T-helper 1 cell treated with Interleukin-12 subunit alpha and Interleukin-12 subunit beta and Interleukin-4 antibody, amounts not matched to agents 30 μg/mL and 1 μg/mL, for 36 hours (primary cell): ENCODE data around the gene FHOD3.

Experiments used
- H3K27ac Mint-ChIP-seq: one replicate; pipeline ENCODE4 v1.8.0; 2021; ENCODE audit warnings: mild to moderate bottlenecking, mixed read lengths
- H3K27me3 Mint-ChIP-seq: one replicate; pipeline ENCODE4 v1.8.0; 2021; ENCODE audit warnings: low read depth, mixed read lengths
- H3K36me3 Mint-ChIP-seq: one replicate; pipeline ENCODE4 v1.8.0; 2021; ENCODE audit warnings: low read depth, mixed read lengths
- H3K4me1 Mint-ChIP-seq: one replicate; pipeline ENCODE4 v1.8.0; 2021; ENCODE audit warnings: low read depth, mixed read lengths
- H3K4me3 Mint-ChIP-seq: one replicate; pipeline ENCODE4 v1.8.0; 2021; ENCODE audit warnings: mild to moderate bottlenecking, moderate library complexity, mixed read lengths
- H3K9me3 Mint-ChIP-seq: one replicate; pipeline ENCODE4 v1.8.0; 2021; ENCODE audit warnings: mixed read lengths

FHOD3 gene

DNA sequence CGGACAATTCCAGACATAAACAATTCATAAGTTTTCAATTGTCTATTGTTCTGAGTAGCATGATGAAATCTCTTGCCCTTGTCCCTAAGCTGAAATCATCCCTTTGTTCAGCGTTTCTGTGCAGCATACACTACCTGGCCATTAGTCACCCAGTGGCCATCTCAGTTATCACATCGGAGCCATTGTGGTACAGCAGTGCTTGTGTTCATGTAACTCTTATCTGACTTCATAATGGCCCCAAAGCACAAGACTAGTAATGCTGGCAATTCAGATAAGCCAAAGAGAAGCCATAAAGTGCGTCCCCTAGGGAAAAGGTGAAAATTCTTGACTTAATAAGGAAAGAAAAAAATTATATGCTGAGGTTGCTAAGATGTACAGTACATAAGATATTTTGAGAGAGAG is 127.2 kb downstream of the FHOD3 start:
- H3K27ac Mint-ChIP-seq, result no peak overlapping the region
- H3K36me3 Mint-ChIP-seq, result no peaks in the 10 kb centered on the region
- H3K4me1 Mint-ChIP-seq, result no peaks in the 10 kb centered on the region
- H3K4me3 Mint-ChIP-seq, result no peak overlapping the region
- no peaks in the 10 kb centered on the region for H3K27me3 Mint-ChIP-seq
- no peaks in the 10 kb centered on the region for H3K9me3 Mint-ChIP-seq

DNA sequence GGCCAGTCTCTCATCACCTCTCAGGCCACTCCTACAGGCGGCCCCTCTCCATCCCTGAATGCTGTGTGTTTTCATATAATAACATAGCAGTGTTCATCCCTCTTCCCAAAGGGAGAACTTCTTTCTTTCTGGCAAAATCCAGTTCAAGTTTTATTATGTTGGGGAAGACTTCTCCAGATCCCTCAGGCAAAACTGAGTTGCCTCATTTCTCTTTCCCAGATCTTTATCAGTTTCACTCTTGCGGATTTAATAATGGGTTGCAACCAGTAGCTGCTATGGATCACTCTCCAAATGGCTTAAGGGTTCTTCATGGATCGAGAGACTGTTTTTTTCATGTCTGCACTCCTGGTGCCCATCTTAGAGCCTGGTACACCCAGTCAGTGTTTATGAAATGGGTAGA is 129.9 kb downstream of the FHOD3 start:
- H3K36me3 Mint-ChIP-seq, result no peaks in the 10 kb centered on the region
- no peaks in the 10 kb centered on the region for H3K27me3 Mint-ChIP-seq
- H3K4me1 Mint-ChIP-seq, result no peaks in the 10 kb centered on the region
- H3K27ac Mint-ChIP-seq, result no peak overlapping the region
- no peaks in the 10 kb centered on the region for H3K9me3 Mint-ChIP-seq
- no peak overlapping the region for H3K4me3 Mint-ChIP-seq

DNA sequence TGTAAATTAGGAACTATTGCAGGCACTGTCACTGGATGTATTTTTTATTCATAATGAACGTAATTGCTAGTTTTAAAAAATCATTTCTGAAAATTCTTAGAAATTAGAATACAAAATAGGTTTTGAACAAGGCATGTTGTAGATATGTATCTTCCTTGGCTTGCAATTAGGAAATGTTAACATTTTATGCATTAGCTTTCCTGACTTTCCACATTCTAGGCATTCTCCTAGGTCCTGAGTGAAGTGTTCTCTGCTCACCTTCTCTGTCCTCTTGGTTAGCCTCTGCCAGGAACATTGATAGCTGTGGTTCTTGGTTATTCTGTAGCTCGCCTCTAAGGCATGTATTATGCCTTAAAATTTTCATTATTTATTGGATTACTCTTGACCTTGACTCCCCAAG is 130.3 kb downstream of the FHOD3 start:
- H3K4me3 Mint-ChIP-seq, result no peak overlapping the region
- H3K27me3 Mint-ChIP-seq, result no peaks in the 10 kb centered on the region
- no peaks in the 10 kb centered on the region for H3K9me3 Mint-ChIP-seq
- no peaks in the 10 kb centered on the region for H3K36me3 Mint-ChIP-seq
- H3K27ac Mint-ChIP-seq, result no peak overlapping the region
- H3K4me1 Mint-ChIP-seq, result no peaks in the 10 kb centered on the region

DNA sequence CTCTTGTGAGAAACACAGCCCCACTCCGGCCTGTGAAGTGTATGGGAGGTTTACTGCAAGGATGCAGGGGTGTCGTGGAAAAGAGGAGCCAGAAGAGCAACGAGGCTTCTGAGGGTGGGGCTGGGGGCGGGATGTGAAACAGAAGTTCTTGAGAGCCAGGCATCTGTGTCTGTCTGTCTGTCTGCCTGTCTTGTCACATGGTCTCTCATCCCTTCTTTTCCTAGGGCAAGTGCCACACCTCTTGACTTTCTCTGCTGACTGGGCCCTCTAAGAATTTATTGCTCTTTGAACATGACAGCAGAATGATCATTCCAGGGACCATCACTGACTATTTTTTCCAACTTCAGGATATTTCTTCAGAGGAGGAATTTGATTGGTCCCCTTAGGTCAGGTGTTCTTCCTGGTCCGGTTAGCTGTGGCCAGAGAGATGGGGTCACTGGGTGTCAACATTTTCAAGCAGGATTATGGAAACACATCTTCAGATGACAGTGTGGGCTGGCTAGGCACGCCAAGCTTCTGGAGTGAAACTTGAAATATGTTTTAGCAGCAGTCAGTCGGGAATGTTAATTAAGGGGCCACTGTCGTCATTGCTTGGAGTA is 131.0 kb downstream of the FHOD3 start:
- H3K27ac Mint-ChIP-seq, result no peak overlapping the region

DNA sequence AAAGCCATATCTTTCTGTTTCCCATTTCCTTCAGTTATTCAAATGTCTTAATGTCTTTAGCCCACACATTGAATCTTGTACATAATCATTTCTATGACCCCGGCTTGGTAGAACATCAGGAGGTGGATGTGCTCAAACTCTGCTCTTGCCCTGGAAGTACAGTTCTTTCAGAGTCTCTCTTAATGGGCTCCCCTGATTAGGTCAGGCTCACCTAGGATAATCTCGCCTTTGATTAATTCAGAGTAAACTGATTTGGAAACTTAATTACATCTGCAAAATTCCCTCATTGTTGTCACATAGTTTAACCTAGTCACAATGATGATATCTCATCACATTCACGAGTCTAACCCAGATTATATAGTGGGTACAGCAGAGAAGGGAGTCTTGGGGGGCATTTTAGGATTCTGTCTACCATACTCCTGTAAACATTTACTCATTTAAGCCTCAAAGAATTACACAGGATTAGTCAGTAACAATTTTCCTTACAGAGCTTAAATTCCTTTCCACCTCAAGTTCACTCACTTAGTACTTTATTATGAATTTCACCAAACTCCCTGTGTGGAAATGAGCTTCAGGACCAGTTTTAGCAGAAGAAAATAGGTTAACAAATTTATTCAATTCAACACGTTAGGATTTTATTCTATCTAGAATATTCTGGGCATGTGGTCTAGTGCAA is 135.5 kb downstream of the FHOD3 start:
- Mint-ChIP-seq H3K4me3 (no peak overlapping the region), H3K27ac (no peak overlapping the region)

More for the DNA sequence above, 131.0 kb downstream of the FHOD3 start:
- Mint-ChIP-seq H3K4me3 (no peak overlapping the region), H3K4me1 (no peaks in the 10 kb centered on the region), H3K36me3 (no peaks in the 10 kb centered on the region), H3K27me3 (no peaks in the 10 kb centered on the region), H3K9me3 (no peaks in the 10 kb centered on the region)

DNA sequence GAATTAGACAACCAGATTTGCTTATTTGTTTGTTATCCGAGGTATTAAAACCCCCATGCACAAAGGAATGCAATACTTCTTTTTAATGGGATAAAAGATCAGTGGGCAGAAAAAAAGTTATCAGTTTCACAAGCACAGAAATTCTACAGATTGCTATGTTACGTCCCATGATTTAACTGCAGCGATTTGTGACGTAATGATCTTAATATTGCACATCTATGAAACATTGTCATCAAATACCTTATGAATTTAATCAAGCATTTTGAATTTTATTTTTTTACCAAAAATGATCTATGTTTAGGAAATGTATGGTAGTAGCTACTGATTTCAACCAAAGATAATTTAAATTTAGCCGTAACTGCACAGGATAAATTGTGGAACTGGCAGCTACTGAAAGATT is 138.9 kb downstream of the FHOD3 start:
- H3K27me3 Mint-ChIP-seq, result peaks cover 5% of the 10 kb centered on the region
- no peak overlapping the region for H3K27ac Mint-ChIP-seq
- no peaks in the 10 kb centered on the region for H3K4me1 Mint-ChIP-seq
- H3K9me3 Mint-ChIP-seq, result no peaks in the 10 kb centered on the region
- H3K36me3 Mint-ChIP-seq, result no peaks in the 10 kb centered on the region
- no peak overlapping the region for H3K4me3 Mint-ChIP-seq

More for the DNA sequence above, 135.5 kb downstream of the FHOD3 start:
- H3K27me3 Mint-ChIP-seq, result no peaks in the 10 kb centered on the region
- no peaks in the 10 kb centered on the region for H3K9me3 Mint-ChIP-seq
- H3K4me1 Mint-ChIP-seq, result no peaks in the 10 kb centered on the region
- no peaks in the 10 kb centered on the region for H3K36me3 Mint-ChIP-seq

DNA sequence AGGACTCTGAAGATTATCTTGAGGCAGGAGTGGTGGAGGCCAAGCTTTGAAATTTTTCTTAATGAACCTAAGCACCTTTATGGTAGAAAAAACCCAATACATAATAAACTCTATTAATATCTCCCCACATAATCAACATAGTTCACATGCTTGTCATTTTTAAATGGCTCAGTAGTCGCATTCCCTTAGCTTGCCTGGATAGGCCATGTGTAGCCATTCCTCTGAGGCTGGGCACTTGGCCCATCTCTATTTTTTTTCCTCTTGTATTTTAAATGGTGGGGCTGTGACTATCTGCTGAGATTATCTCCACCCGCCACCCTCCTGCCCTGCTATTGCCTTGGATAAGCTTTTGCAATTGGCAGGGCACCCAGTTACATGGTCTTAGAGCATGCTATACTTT is 143.1 kb downstream of the FHOD3 start:
- H3K27me3 Mint-ChIP-seq, result peaks cover 5% of the 10 kb centered on the region
- H3K27ac Mint-ChIP-seq, result no peak overlapping the region
- H3K4me3 Mint-ChIP-seq, result no peak overlapping the region
- no peaks in the 10 kb centered on the region for H3K36me3 Mint-ChIP-seq
- H3K9me3 Mint-ChIP-seq, result no peaks in the 10 kb centered on the region
- H3K4me1 Mint-ChIP-seq, result no peaks in the 10 kb centered on the region

DNA sequence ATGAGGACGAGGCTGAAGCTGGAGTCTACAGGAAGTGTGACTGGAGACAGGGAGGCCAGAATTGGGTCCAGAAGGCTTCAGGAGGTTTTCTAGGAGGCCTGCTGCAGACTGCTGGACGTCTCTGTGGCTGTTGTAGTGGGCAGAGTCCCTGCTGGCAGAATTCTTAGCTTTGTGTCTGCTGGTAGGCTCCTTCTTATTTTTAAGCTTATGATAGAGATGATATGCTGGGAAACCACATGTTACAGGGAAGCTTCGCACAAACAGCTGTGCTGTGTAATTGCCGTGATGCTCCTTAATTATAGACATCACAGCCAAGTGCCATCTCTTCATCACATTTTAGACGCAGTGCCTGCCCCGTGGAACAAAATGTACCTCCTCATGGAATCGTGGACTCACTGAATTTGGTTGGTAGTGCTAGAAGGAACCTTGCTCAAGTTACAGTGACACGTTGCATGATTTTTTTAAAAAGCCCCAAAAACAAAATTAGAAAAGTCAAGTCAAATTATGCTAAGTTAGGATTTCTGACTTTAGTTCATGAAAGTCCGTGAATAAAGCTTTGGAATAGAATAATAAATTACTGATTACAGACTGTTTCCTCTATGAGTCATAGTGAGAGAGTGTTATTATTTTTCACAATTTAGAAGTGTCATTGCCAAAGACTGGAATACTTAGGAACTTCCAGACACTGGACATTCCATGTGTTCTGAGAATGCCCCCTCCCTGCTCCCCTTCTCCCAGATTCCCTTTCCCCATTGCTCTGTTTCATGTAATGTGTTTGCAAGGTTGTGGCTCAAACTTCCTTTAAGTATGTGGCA is 144.1 kb downstream of the FHOD3 start:
- no peaks in the 10 kb centered on the region for H3K4me1 Mint-ChIP-seq
- peaks cover 5% of the 10 kb centered on the region for H3K27me3 Mint-ChIP-seq
- no peaks in the 10 kb centered on the region for H3K36me3 Mint-ChIP-seq
- H3K9me3 Mint-ChIP-seq, result no peaks in the 10 kb centered on the region
- H3K27ac Mint-ChIP-seq, result no peak overlapping the region
- no peak overlapping the region for H3K4me3 Mint-ChIP-seq

DNA sequence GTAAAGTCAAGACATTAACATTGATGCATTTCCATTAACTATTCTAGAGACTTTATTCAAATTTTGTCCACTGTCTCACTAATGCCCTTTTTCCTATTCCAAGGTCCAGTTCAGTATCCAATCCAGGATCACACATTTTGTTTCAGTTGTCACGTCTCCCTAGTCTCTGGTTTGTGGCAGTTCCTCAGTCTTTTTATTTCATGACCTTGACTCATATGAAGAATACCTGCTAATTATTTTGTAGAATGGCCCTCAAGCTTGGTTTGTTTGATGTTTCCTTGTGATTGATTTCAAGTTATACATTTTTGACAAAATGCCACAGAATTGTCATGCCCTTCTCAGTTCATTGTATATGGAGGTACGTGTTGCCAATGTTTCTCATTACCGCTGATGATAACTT is 145.2 kb downstream of the FHOD3 start:
- no peak overlapping the region for H3K27ac Mint-ChIP-seq
- H3K9me3 Mint-ChIP-seq, result no peaks in the 10 kb centered on the region
- H3K4me1 Mint-ChIP-seq, result no peaks in the 10 kb centered on the region
- H3K4me3 Mint-ChIP-seq, result no peak overlapping the region
- no peaks in the 10 kb centered on the region for H3K36me3 Mint-ChIP-seq
- H3K27me3 Mint-ChIP-seq, result peaks cover 5% of the 10 kb centered on the region

DNA sequence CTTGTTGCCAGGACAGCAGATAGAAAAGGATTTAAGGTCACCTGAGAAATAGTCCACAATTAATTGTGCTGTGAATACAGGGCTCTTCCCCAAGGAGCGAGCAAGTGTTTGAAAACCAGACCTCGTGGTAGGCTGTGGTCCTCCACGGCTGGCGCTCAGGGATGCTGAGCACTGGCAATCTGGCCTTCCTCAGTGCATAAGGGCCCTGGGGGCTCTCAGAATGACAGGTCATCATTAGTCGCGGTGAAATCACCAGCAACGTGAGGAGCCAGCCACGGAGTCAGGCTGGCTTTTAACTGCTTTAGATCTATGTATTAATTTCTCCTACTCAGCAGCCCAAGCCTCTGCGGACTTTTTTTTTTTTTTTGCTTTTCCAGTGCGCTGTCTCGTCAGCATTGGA is 148.5 kb downstream of the FHOD3 start:
- H3K4me1 Mint-ChIP-seq, result no peaks in the 10 kb centered on the region
- H3K27ac Mint-ChIP-seq, result no peak overlapping the region
- H3K4me3 Mint-ChIP-seq, result no peak overlapping the region
- H3K27me3 Mint-ChIP-seq, result no peaks in the 10 kb centered on the region
- H3K36me3 Mint-ChIP-seq, result no peaks in the 10 kb centered on the region
- no peaks in the 10 kb centered on the region for H3K9me3 Mint-ChIP-seq

DNA sequence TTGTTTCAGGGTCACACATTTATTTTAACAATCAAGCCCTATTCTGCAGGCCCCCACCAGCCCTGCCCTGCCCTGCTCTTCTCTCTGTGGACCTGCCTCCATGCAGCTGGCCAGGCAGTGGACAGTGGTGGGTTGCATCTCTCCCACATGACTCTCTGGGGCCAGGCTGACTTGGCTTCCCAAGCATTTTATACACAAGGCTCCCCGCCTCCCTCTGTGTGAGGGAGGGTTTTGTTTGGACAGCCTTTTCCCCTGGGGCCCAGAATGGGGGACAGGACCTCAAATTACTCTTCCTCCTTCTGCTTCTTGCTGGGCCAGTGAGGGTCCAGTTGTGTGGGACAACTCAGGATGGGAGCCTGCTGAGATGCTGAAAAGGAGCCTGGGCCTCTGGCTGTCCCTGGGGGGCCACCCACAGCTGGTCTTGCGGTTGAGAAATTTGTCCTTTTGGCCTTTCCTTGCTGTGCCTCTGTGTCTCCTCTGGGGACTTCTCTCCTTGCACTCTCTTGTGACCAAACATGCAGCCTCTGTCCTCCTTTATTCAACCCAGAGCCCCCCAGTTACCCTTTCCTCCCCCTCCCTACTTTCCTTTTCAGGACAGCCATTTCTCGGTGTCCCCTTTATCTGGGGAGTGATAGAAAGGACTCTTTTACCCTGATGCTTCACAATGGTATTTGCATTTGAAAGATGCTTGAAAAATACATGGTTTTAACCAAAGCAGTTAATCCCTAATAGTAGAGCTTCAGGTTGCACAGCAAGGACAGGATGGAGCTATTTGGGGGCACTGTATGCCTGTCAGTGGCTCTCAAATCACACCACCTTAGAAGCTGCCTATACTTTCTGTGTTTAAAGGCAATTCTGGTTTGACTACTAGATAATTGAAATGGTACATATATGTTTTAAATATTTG is 151.1 kb downstream of the FHOD3 start:
- H3K4me1 Mint-ChIP-seq, result no peaks in the 10 kb centered on the region
- no peaks in the 10 kb centered on the region for H3K27me3 Mint-ChIP-seq
- H3K36me3 Mint-ChIP-seq, result no peaks in the 10 kb centered on the region
- no peaks in the 10 kb centered on the region for H3K9me3 Mint-ChIP-seq
- H3K4me3 Mint-ChIP-seq, result no peak overlapping the region
- H3K27ac Mint-ChIP-seq, result no peak overlapping the region

DNA sequence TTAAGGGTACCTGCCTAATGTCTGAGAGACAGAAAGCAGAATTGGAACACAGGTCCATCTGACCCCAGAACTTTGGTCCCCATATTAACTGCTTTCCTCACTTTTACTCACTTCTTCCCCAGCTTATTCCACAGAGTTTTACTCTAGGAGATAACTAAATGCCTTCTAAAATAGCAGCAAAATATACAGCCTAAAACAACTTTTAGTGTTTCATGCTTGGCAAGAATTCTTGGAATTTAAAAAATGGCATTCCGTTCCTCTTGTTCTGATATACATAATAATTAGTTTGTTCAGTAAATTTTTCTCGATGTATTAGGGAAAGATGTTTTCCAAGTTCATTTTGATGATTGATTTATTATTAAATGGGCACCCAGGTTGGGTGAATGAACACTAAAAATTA is 151.9 kb downstream of the FHOD3 start:
- no peak overlapping the region for H3K4me3 Mint-ChIP-seq
- H3K27me3 Mint-ChIP-seq, result no peaks in the 10 kb centered on the region
- H3K36me3 Mint-ChIP-seq, result no peaks in the 10 kb centered on the region
- no peaks in the 10 kb centered on the region for H3K9me3 Mint-ChIP-seq
- H3K4me1 Mint-ChIP-seq, result no peaks in the 10 kb centered on the region
- H3K27ac Mint-ChIP-seq, result no peak overlapping the region

DNA sequence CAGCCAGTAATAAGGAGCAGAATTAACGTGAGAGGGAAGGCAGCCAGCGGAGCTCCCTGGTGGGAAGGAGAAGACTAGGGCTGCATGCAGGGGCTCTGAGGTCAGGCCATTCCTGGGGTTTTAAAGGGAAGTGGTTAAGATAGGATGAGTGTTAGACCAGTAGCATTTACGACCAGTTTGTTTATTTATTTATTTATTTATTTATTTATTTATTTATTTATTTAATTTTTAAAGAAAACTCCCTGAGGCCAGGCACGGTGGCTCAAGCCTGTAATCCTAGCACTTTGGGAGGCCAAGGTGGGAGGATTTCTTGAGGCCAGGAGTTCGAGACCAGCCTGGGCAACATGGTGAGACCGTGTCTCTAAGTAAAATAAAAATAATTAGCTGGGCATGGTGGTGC is 152.8 kb downstream of the FHOD3 start:
- Mint-ChIP-seq H3K4me1 (no peaks in the 10 kb centered on the region), H3K9me3 (no peaks in the 10 kb centered on the region), H3K4me3 (no peak overlapping the region), H3K36me3 (no peaks in the 10 kb centered on the region), H3K27me3 (no peaks in the 10 kb centered on the region), H3K27ac (no peak overlapping the region)

DNA sequence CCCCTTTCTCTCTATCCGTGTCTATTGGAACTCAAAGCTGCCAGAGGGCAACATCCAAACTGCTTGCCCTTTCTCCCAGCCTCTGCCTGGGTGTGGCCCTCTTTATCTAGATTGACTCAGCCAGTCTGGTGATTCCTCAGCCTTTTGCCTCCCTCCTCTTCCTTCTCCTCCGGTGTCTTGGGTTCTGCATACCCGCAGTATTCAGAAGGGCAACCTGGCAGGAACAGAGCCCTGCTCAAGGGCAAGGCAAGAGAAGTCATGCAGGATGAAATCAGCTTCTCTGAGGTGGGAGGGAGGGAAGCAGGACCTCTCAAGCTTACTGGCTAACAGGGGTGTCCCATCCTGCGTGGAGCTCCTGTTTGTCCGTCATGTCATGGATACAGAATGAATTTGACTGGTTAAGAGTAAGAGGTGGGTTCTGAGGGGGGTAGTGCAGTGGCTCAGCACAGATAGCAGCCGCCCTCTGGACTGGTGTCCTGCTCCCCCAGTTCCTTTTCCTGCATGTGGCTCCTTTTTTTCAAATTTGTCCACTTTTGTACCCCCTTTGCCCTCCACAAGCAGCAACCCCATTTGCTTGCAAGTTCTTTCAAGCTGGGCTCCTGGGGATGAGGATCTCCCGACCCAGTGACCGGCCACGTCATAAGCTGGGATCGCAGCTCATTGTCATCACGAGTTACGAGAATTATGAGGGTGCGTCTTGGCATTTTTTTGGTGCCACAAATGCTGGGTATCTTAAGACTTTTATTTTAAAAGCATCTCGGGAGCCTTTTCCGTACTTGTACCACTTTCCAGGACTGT is 154.1 kb downstream of the FHOD3 start:
- H3K4me1 Mint-ChIP-seq, result no peaks in the 10 kb centered on the region
- H3K9me3 Mint-ChIP-seq, result no peaks in the 10 kb centered on the region
- H3K36me3 Mint-ChIP-seq, result no peaks in the 10 kb centered on the region
- no peaks in the 10 kb centered on the region for H3K27me3 Mint-ChIP-seq
- no peak overlapping the region for H3K27ac Mint-ChIP-seq
- no peak overlapping the region for H3K4me3 Mint-ChIP-seq
